GM04503 (cell line): Measurements from ENCODE around the gene CHEK1.
"Not testable (repeated sequence)": the region's sequence is repeated elsewhere in the genome, so short reads cannot be mapped to it uniquely, and the experiment has no call there.

Experiments used
- DNase-seq: peaks from one replicate; pipeline ENCODE4 v3.0.0-alpha.2; 2012; ENCODE audit warnings: low read depth

Gene CHEK1

DNA sequence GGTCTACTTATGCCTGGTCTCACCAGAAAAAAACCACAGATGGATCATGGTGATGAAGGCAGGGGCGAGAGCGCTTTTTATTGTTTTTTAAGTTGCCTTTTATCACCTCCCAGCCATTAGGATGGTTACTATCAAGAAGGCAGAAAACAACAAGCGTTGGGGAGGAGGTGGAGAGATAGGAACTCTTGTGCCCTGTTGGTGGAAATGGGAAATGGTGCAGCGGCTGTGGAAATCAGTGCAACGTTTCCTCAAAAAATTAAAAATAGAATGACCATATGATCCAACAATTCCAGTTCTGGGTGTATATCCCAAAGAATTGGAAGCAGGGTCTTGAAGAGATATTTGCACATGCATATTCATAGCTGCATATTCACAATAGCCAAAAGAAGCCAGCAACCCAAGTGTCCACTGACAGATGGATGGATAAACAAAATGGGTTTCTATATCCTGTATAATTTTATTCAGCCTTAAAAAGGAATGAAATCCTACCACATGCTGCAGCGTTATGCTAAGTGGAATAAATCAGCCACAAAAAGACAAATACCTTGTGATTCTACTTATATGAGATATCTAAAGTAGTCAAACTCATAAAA lies 76.2 kb downstream of the CHEK1 start:
- DNase-seq, result no peak

DNA sequence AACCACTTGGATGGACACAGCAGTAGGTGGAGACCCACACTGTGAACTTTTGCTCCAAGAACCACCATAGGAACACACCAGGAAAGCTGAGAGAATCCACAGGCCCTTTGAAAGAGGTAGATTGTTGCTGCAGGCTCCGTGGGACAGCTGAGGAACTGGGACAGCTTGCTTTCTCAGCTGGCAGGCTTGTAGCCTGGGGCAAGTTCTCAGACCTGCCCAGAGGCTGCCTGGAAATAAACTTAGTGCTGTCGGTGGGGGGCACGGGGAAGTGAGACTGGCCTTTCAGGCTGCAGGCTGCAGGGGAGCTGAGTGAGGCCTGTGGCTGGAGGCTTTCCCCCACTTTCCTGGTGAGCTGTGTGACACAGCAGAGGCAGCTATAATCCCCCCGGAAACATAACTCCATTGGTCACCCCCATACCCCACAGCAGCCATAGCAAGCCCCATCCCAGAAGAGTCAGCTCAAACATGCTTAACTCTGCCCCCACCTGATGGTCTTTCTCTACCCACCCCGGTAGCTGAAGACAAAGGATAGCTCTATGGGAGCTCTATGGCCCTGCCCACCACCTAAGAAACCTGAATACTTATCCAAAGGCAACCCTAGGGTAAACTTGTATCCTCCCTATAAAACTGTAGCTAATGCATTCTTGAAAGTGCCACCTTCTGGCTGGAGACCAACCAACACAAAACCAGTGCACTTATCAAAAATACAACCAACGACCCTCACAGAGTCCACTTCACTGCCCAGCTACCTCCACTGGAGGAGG lies 77.1 kb downstream of the CHEK1 start:
- no peak for DNase-seq

GRCh38 chr11:125704686-125705085 lies 79.7 kb downstream of the CHEK1 start:
- DNase-seq, result not testable (repeated sequence)

DNA sequence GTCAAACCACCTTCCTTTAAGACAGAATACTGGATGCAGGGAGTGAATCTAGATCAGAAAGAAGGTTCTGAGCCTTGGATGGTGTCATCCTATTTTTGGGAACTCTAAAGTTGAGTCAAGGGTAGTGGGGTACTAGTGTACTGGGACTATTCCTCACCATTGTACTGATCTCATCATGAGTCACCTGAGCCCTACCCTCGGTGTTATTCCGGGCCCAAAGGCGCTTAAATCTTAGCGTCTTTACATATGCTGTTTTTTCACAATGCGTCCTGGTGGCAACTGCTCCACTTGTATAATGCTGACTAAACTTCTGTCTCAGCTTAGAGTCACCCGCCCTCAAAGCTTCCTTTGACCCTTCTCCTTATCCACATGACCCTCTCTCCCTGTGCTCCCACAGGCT lies 95.8 kb downstream of the CHEK1 start:
- DNase-seq, result no peak

DNA sequence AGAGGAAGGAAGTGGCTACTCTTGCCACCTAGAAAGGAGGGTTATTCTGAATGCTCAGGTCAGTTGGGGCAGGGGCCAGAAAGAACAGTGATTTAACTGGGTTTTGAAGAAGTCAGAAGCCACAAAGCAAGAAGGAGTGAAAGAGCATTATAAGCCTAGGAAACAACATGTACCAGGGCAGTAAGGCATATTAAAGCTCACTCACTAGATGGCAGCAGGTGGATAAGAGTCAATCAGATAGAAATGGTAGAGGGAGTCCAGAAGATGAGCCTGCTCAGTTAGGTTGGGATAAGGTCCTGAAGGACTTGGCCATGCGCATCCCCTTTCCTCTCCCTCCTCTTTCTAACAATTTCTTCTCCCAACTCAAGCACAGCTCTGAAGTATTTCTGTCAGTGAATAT lies 99.2 kb downstream of the CHEK1 start:
- peak; percentile 8 for DNase-seq
